Femur (tissue), 1 donor: ENCODE results near the gene STYK1.
"Not testable (repeated sequence)": the region's sequence is repeated elsewhere in the genome, so short reads cannot be mapped to it uniquely, and the experiment has no call there.

Experiments
- DNase-seq: peaks from one replicate; pipeline ENCODE4 v3.0.0-alpha.2; 2017

STYK1 gene

GRCh38 chr12:10618338-10618987 lies 55.4 kb downstream of the STYK1 start:
- no peak for DNase-seq

DNA sequence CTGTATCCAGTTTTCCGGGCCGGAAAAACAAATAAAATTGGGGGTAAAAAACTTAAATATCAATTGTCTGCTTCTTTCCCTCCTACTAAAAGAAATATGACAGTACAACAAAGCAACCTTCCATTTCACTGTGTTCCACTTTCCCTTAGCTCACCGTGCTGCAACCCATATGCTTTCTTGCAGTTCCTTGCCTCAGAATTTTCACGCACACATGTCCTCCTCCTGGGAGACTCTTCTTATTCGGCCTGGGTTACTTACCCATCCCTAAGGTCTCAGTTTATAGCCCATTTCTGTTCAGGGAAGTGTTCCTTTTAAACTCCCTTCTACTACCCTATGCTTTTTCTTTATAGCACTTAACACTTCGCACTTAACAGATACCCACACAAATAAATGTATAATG lies 56.0 kb downstream of the STYK1 start:
- no peak for DNase-seq

DNA sequence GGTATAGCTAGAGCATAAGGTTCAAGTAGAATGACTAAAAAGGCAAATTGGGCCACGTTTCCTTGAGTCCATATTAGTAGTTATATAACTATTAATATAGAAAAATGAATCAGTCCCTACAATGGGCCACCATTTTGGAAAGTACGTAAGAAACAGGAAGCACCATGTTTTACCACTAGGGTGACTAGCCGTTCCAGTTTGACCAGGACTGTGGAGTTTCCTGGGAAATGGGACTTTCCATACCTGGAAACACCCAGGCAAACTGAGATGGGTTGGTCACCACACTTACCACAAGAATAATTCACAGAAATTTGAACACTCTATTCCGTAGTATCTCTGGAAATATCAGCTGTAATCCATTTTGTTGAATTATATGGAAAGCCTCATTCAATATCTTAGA lies 58.3 kb downstream of the STYK1 start:
- DNase-seq, result no peak

- no peak for DNase-seq
Observed at GRCh38 chr12:10614056-10614370, 59.8 kb downstream of the STYK1 start.

DNA sequence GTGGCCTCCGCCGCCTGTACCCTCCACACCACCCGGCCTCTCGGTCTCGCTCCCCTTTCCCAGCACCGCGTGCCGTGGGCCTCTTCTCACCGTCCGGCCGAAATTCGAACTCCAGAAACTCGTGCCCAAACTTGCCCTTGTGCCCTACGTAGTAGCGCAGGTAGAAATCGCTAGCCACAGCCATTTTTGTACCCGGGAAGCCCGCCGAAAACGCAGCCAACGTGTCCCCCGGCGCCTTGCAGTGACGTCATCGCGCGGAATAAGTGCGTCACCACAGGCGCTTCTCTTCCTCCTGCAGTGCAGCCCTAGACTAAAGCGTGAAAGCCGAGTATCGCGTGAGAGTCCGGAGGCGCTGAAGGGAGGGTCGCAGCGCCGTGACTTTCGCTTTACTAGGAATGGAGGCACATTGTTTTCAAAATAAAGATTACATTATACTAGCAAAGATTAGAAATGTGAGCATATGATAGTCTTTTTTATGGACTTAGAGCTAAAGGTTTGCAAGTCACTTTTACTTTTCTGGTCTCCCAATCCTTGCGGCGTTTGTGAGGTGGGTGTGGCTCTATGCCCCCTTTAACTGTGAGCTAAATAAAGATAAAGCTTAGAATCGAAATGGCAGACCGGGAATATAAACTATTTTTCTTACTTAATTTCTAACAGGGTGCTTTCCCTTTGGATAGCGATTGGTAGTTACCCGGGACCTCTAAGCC lies 60.4 kb downstream of the STYK1 start, which contains the start of gene MAGOHB:
Gene MAGOHB, minus strand, starts transcription at position 261 of the 707 bp plus-strand sequence. Its CDS starts 77 bp downstream, at position 184.
- peak; percentile 98 for DNase-seq

GRCh38 chr12:10612984-10613348 lies 60.9 kb downstream of the STYK1 start:
- no peak for DNase-seq

- no peak for DNase-seq
Observed at GRCh38 chr12:10612110-10612509, 61.7 kb downstream of the STYK1 start.

GRCh38 chr12:10611258-10611657 lies 62.6 kb downstream of the STYK1 start:
- not testable (repeated sequence) for DNase-seq

DNA sequence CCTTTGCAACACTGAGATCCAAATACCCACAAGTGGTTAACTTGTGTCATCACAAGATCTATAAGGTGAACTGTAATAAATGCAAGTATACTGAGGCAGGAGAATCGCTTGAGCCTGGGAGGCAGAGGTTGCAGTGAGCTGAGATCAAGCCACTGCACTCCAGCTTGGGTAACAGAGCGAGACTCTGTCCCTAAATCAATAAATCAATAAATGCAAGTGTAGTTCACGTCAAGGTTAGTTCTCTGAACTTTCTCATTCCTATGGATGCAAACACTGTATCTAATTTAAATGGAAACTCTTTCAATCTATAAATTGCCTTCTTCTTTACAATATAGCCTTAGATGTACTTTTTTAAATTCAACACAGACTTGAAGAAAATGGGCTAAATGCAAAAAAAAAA lies 63.7 kb downstream of the STYK1 start:
- DNase-seq, result no peak

- no peak for DNase-seq
Observed at GRCh38 chr12:10607885-10608458, 65.9 kb downstream of the STYK1 start.

- no peak for DNase-seq
Observed at GRCh38 chr12:10601860-10602259, 72.0 kb downstream of the STYK1 start.

- DNase-seq, result no peak
Observed at GRCh38 chr12:10600988-10601387, 72.9 kb downstream of the STYK1 start.

DNA sequence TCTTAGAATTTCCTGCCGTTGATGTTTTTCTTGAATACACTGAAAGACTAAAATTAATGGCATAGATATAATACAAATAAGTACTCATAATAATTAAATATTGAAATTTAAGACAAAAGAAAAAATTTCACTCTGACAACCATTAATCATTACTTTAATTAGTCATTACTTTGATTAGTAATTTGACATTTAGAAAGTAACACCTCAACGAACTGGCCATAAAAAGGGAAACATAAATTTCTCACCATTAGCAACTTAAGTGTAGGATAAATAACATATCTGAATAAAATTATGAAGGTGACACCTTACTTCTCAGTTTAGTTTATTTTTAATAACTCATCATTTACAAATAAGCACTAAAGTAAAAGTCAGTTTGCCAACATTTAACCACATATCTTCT lies 78.0 kb downstream of the STYK1 start:
- DNase-seq, result no peak

DNA sequence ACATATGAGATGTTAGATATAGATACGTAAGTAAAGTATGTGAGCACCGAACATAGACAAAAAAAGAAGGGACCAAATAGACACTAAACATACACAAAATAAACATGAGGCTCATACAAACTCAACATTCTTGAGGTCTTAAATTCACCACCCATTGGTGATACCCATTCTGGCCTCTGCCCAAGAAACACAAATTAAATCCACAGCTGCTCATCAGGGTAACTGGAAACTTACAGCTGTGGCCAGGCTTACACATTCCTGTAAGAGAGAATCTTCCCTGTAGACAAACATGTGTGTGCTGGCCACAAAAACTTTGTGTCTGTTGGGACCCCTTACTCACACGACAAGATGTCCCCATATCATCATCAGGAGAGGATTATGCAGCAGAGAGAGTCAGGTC lies 82.9 kb downstream of the STYK1 start:
- DNase-seq, result no peak

- DNase-seq, result no peak
Observed at GRCh38 chr12:10584415-10584814, 89.4 kb downstream of the STYK1 start.

DNA sequence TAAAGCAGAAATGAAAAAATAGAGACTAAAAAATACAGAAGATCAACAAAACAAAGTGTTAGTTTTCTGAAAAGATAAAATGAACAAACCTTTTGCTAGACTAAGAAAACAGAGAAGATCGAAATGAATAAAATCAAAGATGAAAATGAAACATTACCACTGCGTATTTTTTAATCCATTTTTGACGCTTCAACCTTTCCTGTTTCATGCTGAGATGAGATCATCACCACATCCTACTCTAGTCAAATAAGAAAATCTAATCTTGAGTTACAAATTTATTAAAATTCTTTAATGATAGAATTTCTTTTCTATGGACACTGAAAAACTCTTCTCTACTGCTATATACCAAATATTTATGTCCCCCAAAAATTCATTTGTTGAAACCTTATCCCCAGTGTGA lies 91.1 kb downstream of the STYK1 start:
- DNase-seq, result no peak

DNA sequence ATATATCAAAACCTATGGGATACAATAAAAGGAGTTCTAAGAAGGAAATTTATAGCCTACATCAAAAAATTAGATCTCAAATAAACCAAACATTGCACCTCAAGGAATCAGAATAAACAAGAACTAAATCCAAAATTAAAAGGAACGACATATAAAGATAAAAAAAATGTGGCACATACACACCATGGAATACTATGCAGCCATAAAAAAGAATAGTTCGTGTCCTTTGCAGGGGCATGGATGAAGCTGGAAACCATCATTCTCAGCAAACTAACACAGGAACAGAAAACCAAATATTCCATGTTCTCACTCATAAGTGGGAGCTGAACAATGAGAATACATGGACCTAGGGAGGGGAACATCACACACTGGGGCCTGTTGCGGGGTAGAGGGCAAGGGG lies 91.7 kb downstream of the STYK1 start:
- not testable (repeated sequence) for DNase-seq

GRCh38 chr12:10574307-10574706 lies 99.5 kb downstream of the STYK1 start:
- no peak for DNase-seq

GRCh38 chr12:10572021-10572490 lies 101.8 kb downstream of the STYK1 start:
- DNase-seq, result not testable (repeated sequence)

- no peak for DNase-seq
Observed at GRCh38 chr12:10571141-10571540, 102.7 kb downstream of the STYK1 start.
